Left ventricle myocardium inferior (tissue), 1 donor: ENCODE results near the gene SCT. TPM values are rescaled to one million over a fixed set of nuclear protein-coding genes. Genes with fewer than 3 reads are reported as not detected.

Source experiments
- DNase-seq: peaks from one replicate; pipeline ENCODE4 v3.0.0-alpha.2; 2020
- H3K27ac ChIP-seq: fragments of 200-600 bp; replicated peaks from 2 replicates; pipeline ENCODE4 v1.8.0; 2021
- H3K27me3 ChIP-seq: fragments of 200-600 bp; 2 replicates; pipeline ENCODE4 v1.8.0; 2021; ENCODE audit warnings: low read depth
- H3K36me3 ChIP-seq: fragments of 200-600 bp; 2 replicates; pipeline ENCODE4 v1.8.0; 2021
- H3K4me1 ChIP-seq: fragments of 200-600 bp; 2 replicates; pipeline ENCODE4 v1.8.0; 2021
- H3K4me3 ChIP-seq: fragments of 200-600 bp; 2 replicates; pipeline ENCODE4 v1.8.0; 2021; ENCODE audit warnings: mild to moderate bottlenecking, moderate library complexity
- H3K9me3 ChIP-seq: fragments of 200-600 bp; replicated peaks from 2 replicates; pipeline ENCODE4 v1.8.0; 2021
- CTCF ChIP-seq: fragments of 200-600 bp; IDR thresholded peaks from 2 replicates; pipeline ENCODE4 v1.8.0; 2021; ENCODE audit warnings: antibody characterized with exemption, mild to moderate bottlenecking, borderline replicate concordance
- intact Hi-C: fragments of 100-400 bp; cut with micrococcal nuclease; formaldehyde crosslinking; loops from one replicate; pipeline ENCODE4 v1.11.0; 2022
- total RNA-seq: library from RNA; stranded (reverse); fragmentation: NEBNext Ultra II Directional; extraction: Animal tissue kit (Norgen Biotek cat#: 25700); gene quantifications from one replicate; pipeline ENCODE4 v1.2.1, GENCODE V29; 2021
- donor health status: DM: no; HTN: yes; CAD: no; lungs with severe emphysema.

The SCT gene
- total RNA-seq, 1 donor from 2014 or later: not detected

GRCh38 chr11:601573-602245, 25.3 kb downstream of the SCT start:
- no peaks in the 10 kb centered on the region for H3K9me3 ChIP-seq
- intact Hi-C loops: no loop called here
- H3K27me3 ChIP-seq: no peaks in the 10 kb centered on the region
- no peak for TF ChIP-seq CTCF
- H3K36me3 ChIP-seq: peaks cover 100% of the 10 kb centered on the region
- no peak for DNase-seq
- peaks cover 11% of the 10 kb centered on the region for H3K4me1 ChIP-seq
- no peak overlapping the region for H3K4me3 ChIP-seq
- H3K27ac ChIP-seq: no peak overlapping the region

DNA sequence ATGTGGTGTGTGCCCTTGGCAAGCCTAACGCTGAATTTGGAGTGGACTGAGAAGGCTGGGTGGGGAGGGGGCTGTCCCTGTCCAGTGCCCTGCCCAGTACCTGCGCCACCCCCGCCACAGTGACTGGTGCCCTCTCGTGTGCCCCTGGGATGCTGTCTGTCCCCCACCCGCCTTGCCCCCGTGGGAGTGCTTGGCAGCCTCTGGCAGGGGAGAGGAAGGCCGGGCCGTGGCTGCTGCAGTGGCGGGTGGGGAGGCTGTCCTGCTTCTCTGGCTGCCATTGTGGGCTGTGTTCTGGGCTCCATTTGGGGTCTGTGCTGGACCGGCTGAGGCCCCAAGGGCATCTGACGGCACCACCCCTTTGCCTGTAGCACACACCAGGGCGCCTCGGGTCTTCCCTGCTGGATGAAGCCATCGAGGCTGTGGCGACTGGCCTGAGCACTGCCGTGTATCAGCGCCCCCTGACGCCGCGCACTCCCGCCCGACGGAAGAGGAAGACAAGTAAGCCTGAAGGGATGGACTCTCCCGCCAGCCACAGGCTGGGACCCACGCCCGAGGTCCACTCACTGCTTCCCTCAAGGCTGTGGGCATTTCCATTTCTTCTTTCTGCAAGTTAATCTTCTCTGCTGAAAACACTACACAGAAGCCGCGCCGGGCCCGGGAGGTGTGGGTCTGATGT, 28.8 kb downstream of the SCT start:
- Histone ChIP-seq H3K36me3 (peaks cover 100% of the 10 kb centered on the region), H3K4me3 (no peak overlapping the region), H3K4me1 (no peaks in the 10 kb centered on the region), H3K9me3 (no peaks in the 10 kb centered on the region), H3K27me3 (no peaks in the 10 kb centered on the region), H3K27ac (no peak overlapping the region)
- DNase-seq: no peak
- TF ChIP-seq CTCF: no peak
- intact Hi-C loops: no loop called here

GRCh38 chr11:597166-597725, 29.7 kb downstream of the SCT start:
- no peaks in the 10 kb centered on the region for H3K9me3 ChIP-seq
- no peak overlapping the region for H3K27ac ChIP-seq
- intact Hi-C loops: no loop called here
- peaks cover 100% of the 10 kb centered on the region for H3K36me3 ChIP-seq
- no peak overlapping the region for H3K4me3 ChIP-seq
- H3K27me3 ChIP-seq: no peaks in the 10 kb centered on the region
- DNase-seq: no peak
- TF ChIP-seq CTCF: no peak
- no peaks in the 10 kb centered on the region for H3K4me1 ChIP-seq

- H3K9me3 ChIP-seq: no peaks in the 10 kb centered on the region
- TF ChIP-seq CTCF: no peak
- no peak overlapping the region for H3K27ac ChIP-seq
- no peaks in the 10 kb centered on the region for H3K4me1 ChIP-seq
- H3K36me3 ChIP-seq: peaks cover 98% of the 10 kb centered on the region
- H3K4me3 ChIP-seq: no peak overlapping the region
- no peak for DNase-seq
- intact Hi-C loops: no loop called here
- H3K27me3 ChIP-seq: no peaks in the 10 kb centered on the region
These were observed 30.6 kb downstream of the SCT start for GRCh38 chr11:596374-596773.

DNA sequence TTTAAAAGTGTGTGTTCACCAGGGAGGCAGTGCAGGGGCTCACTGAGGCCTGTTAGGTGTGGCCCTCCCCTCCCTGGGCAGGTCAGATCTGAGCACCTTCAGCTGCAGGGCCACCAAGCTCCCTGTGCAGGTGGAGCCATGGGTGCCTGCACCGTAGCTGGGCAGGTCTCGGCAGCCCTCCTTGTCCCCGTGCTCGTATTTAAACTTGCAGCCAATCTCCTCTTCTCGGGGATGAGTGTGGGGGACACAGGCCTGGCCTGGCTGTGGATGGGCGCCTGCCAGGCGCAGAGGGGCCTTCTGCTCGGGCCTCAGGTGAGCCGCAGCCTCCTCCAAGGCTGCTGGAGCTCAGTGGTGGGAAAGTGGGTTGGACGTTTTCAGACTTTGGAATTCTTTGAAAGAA, 31.6 kb downstream of the SCT start:
- H3K36me3 ChIP-seq: peaks cover 98% of the 10 kb centered on the region

More for the DNA sequence above, 31.6 kb downstream of the SCT start:
- Histone ChIP-seq H3K27me3 (no peaks in the 10 kb centered on the region), H3K9me3 (no peaks in the 10 kb centered on the region), H3K4me1 (no peaks in the 10 kb centered on the region), H3K27ac (no peak overlapping the region), H3K4me3 (no peak overlapping the region)
- DNase-seq: no peak
- intact Hi-C loops: no loop called here
- no peak for TF ChIP-seq CTCF
